Liver (tissue), 3 donors: ENCODE measurements around the gene FTCD.

ENCODE experiments used
- ATF3 ChIP-seq: IDR thresholded peaks from 2 replicates; pipeline ENCODE4 v1.6.1; 2016; ENCODE audit warnings: antibody characterized with exemption
- HNF4A ChIP-seq, 2 donors: conservative IDR thresholded peaks; 2 replicates each; pipeline ENCODE4 v1.6.1; 2016; ENCODE audit warnings: antibody characterized with exemption in 2 of 2, mild to moderate bottlenecking in 2 of 2
- MAX ChIP-seq: IDR thresholded peaks from 2 replicates; pipeline ENCODE4 v1.6.1; 2016; ENCODE audit warnings: antibody characterized with exemption
- RAD21 ChIP-seq, 2 donors: IDR thresholded peaks; 2 replicates each; pipeline ENCODE4 v1.6.1; 2016; ENCODE audit warnings: antibody characterized with exemption in 2 of 2, mild to moderate bottlenecking in 2 of 2
- TAF1 ChIP-seq: conservative IDR thresholded peaks from 2 replicates; pipeline ENCODE4 v1.6.1; 2016; ENCODE audit warnings: antibody characterized with exemption, mild to moderate bottlenecking
- YY1 ChIP-seq: IDR thresholded peaks from 2 replicates; pipeline ENCODE4 v1.6.1; 2016; ENCODE audit warnings: antibody characterized with exemption, mild to moderate bottlenecking
- TF ChIP-seq, protein P1 (sequence below): IDR thresholded peaks from 2 replicates; pipeline ENCODE4 v1.6.1; 2016; ENCODE audit warnings: antibody characterized with exemption, mild to moderate bottlenecking
- TF ChIP-seq, protein P2 (sequence below): fragments of 150-350 bp; IDR thresholded peaks from 2 replicates; pipeline ENCODE4 v1.5.1; 2017; ENCODE audit warnings: improper control_type of control experiment, low read depth, low read length; ENCODE audit not compliant: missing input control
- donor health status: healthy.
- donor health status: healthy.

- TF ChIP-seq, protein P1, sequence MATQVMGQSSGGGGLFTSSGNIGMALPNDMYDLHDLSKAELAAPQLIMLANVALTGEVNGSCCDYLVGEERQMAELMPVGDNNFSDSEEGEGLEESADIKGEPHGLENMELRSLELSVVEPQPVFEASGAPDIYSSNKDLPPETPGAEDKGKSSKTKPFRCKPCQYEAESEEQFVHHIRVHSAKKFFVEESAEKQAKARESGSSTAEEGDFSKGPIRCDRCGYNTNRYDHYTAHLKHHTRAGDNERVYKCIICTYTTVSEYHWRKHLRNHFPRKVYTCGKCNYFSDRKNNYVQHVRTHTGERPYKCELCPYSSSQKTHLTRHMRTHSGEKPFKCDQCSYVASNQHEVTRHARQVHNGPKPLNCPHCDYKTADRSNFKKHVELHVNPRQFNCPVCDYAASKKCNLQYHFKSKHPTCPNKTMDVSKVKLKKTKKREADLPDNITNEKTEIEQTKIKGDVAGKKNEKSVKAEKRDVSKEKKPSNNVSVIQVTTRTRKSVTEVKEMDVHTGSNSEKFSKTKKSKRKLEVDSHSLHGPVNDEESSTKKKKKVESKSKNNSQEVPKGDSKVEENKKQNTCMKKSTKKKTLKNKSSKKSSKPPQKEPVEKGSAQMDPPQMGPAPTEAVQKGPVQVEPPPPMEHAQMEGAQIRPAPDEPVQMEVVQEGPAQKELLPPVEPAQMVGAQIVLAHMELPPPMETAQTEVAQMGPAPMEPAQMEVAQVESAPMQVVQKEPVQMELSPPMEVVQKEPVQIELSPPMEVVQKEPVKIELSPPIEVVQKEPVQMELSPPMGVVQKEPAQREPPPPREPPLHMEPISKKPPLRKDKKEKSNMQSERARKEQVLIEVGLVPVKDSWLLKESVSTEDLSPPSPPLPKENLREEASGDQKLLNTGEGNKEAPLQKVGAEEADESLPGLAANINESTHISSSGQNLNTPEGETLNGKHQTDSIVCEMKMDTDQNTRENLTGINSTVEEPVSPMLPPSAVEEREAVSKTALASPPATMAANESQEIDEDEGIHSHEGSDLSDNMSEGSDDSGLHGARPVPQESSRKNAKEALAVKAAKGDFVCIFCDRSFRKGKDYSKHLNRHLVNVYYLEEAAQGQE, result no peak
- TF ChIP-seq, protein P2, sequence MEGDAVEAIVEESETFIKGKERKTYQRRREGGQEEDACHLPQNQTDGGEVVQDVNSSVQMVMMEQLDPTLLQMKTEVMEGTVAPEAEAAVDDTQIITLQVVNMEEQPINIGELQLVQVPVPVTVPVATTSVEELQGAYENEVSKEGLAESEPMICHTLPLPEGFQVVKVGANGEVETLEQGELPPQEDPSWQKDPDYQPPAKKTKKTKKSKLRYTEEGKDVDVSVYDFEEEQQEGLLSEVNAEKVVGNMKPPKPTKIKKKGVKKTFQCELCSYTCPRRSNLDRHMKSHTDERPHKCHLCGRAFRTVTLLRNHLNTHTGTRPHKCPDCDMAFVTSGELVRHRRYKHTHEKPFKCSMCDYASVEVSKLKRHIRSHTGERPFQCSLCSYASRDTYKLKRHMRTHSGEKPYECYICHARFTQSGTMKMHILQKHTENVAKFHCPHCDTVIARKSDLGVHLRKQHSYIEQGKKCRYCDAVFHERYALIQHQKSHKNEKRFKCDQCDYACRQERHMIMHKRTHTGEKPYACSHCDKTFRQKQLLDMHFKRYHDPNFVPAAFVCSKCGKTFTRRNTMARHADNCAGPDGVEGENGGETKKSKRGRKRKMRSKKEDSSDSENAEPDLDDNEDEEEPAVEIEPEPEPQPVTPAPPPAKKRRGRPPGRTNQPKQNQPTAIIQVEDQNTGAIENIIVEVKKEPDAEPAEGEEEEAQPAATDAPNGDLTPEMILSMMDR, result no peak
- TF ChIP-seq MAX (no peak), TAF1 (no peak), YY1 (no peak), ATF3 (no peak), RAD21 (IDR thresholded peaks at IDR 0.05) (no peak), HNF4A (conservative IDR thresholded peaks at IDR 0.05) (no peak)
Observed at GRCh38 chr21:46159841-46160656, 4.7 kb upstream of the FTCD start.
